ENCODE data around the gene COQ3. TPM values are rescaled to one million over a fixed set of nuclear protein-coding genes. Genes with fewer than 3 reads are reported as not detected.

Gene COQ3
- total RNA-seq, 1 experiment from 2014 or later = 7.7 TPM

DNA sequence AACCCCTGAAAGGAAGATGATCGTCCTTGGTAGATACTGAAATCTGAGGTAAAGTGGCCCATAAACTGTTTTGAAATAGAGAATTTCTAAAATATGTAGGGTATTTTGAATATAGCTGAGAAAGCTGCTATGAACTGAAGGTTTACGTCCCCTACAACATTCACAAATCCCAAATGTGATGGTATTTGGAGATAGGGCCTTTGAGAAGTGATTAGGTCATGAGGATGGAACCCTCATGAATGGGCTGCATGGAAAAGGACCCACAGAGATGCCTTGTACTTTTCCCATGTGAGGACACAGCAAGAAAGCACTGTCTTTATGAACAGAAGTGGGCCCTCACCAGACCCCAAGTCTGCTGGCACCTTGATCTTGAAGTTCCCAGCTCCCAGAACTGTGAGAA lies 37.9 kb upstream of the COQ3 start:
- H3K4me3 Mint-ChIP-seq (ENCODE audit: unreplicated experiment) = no peak overlapping the region
- BruUV-seq (replicated peaks) = no TSS peak
- H3K9me3 Mint-ChIP-seq (ENCODE audit: unreplicated experiment) = no peaks in the 10 kb centered on the region
- no peaks in the 10 kb centered on the region for H3K27me3 Mint-ChIP-seq (ENCODE audit: insufficient read depth, unreplicated experiment)
- CTCF ChIA-PET = interaction anchor here (1.6 to 2.0 kb wide), 2 partner anchors 98 to 101 kb away, joined by 4 to 9 read pairs; no protein-coding TSS in a partner anchor
- intact Hi-C loops (cut with micrococcal nuclease) = no loop called here
- TF ChIP-seq, protein P1, sequence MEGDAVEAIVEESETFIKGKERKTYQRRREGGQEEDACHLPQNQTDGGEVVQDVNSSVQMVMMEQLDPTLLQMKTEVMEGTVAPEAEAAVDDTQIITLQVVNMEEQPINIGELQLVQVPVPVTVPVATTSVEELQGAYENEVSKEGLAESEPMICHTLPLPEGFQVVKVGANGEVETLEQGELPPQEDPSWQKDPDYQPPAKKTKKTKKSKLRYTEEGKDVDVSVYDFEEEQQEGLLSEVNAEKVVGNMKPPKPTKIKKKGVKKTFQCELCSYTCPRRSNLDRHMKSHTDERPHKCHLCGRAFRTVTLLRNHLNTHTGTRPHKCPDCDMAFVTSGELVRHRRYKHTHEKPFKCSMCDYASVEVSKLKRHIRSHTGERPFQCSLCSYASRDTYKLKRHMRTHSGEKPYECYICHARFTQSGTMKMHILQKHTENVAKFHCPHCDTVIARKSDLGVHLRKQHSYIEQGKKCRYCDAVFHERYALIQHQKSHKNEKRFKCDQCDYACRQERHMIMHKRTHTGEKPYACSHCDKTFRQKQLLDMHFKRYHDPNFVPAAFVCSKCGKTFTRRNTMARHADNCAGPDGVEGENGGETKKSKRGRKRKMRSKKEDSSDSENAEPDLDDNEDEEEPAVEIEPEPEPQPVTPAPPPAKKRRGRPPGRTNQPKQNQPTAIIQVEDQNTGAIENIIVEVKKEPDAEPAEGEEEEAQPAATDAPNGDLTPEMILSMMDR (IDR thresholded peaks at IDR 0.05; ENCODE audit: unreplicated experiment) = no peak
- H3K36me3 Mint-ChIP-seq (ENCODE audit: insufficient read depth, unreplicated experiment) = peaks cover 54% of the 10 kb centered on the region
- POLR2A ChIA-PET = no interaction called here
- H3K27ac Mint-ChIP-seq (ENCODE audit: low read depth, unreplicated experiment) = no peak overlapping the region
- H3K4me1 Mint-ChIP-seq (ENCODE audit: insufficient read depth, unreplicated experiment) = peaks cover 9% of the 10 kb centered on the region
- no peak for DNase-seq (ENCODE audit: unreplicated experiment)

DNA sequence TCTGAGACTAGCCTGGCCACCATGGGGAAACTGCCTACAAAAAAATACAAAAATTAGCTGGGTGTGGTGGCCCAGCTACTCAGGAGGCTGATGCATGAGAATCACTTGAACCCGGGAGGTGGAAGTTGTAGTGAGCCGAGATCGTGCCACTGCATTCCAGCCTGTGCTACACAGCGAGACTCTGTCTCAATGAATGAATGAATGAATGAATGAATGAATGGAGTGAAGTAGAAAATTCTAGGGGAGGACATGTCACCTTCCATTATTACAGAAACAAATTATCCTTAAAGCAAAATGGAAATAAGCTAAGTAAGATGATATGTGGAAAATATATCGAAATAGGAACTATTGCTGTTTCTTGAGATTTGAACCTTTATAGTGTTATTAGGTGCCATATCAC lies 34.0 kb upstream of the COQ3 start:
- no peak for DNase-seq (ENCODE audit: unreplicated experiment)
- Mint-ChIP-seq H3K27ac (ENCODE audit: low read depth, unreplicated experiment) (peak overlapping the region; percentile 99), H3K27me3 (ENCODE audit: insufficient read depth, unreplicated experiment) (no peaks in the 10 kb centered on the region), H3K9me3 (ENCODE audit: unreplicated experiment) (no peaks in the 10 kb centered on the region), H3K4me1 (ENCODE audit: insufficient read depth, unreplicated experiment) (peaks cover 24% of the 10 kb centered on the region), H3K36me3 (ENCODE audit: insufficient read depth, unreplicated experiment) (peaks cover 48% of the 10 kb centered on the region), H3K4me3 (ENCODE audit: unreplicated experiment) (no peak overlapping the region)
- TF ChIP-seq, protein P1 (IDR thresholded peaks at IDR 0.05; ENCODE audit: unreplicated experiment) = no peak
- CTCF ChIA-PET = interaction anchor here (0.6 to 1.6 kb wide), 6 partner anchors 11 to 408 kb away, joined by 3 to 6 read pairs (median 4); no protein-coding TSS in a partner anchor
- POLR2A ChIA-PET = interaction anchor here (1.2 to 1.7 kb wide), 2 partner anchors 34 to 140 kb away, joined by 4 to 6 read pairs; partner anchors contain the start of genes CCNC and COQ3
- intact Hi-C loops (cut with micrococcal nuclease) = loop anchor here (10.0 kb wide), 1 partner anchor 483 kb away; the partner anchor contains the start of gene FBXL4
- BruUV-seq (replicated peaks) = no TSS peak

DNA sequence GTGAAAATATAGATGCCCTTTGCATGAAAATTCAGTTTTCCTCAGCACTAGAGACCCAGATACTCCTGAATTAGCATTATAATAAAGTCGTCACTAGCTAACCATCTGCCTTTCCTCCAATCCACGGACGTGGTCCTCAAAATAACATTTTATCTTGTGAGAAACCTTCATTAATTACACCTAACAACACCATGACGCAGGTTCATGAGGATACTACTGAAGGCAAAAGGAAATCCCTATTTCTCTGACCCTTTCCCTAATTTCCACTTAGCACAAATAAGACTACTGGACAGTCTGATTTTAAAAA lies 32.4 kb upstream of the COQ3 start:
- intact Hi-C loops (cut with micrococcal nuclease) = loop anchor here (10.0 kb wide), 1 partner anchor 482 kb away; the partner anchor contains the start of gene FBXL4

More for the DNA sequence above, 32.4 kb upstream of the COQ3 start:
- Mint-ChIP-seq H3K27me3 (ENCODE audit: insufficient read depth, unreplicated experiment) (no peaks in the 10 kb centered on the region), H3K9me3 (ENCODE audit: unreplicated experiment) (no peaks in the 10 kb centered on the region), H3K4me1 (ENCODE audit: insufficient read depth, unreplicated experiment) (peaks cover 30% of the 10 kb centered on the region), H3K36me3 (ENCODE audit: insufficient read depth, unreplicated experiment) (peaks cover 48% of the 10 kb centered on the region), H3K4me3 (ENCODE audit: unreplicated experiment) (peak overlapping the region; percentile 88), H3K27ac (ENCODE audit: low read depth, unreplicated experiment) (peak overlapping the region; percentile 99)
- no peak for DNase-seq (ENCODE audit: unreplicated experiment)
- ChIA-PET POLR2A (interaction anchor here (0.7 to 3.4 kb wide), 15 partner anchors 8 to 162 kb away, joined by 3 to 48 read pairs (median 5); partner anchors contain the start of genes CCNC, COQ3 and FAXC), CTCF (interaction anchor here (0.6 to 2.1 kb wide), 13 partner anchors 8 to 133 kb away, joined by 3 to 11 read pairs (median 4); no protein-coding TSS in a partner anchor)
- BruUV-seq (replicated peaks) = no TSS peak
- TF ChIP-seq, protein P1 (IDR thresholded peaks at IDR 0.05; ENCODE audit: unreplicated experiment) = no peak

Data from MCF 10A (cell line).